HG02571 (cell line): ENCODE measurements around the gene HABP4.

Experiments used
- ATAC-seq: cut with Tn5 transposase; IDR thresholded peaks from one replicate; pipeline ENCODE4 v1.9.1; 2021; ENCODE audit warnings: mild to moderate bottlenecking, moderate library complexity; ENCODE audit not compliant: unreplicated experiment

HABP4 gene

DNA sequence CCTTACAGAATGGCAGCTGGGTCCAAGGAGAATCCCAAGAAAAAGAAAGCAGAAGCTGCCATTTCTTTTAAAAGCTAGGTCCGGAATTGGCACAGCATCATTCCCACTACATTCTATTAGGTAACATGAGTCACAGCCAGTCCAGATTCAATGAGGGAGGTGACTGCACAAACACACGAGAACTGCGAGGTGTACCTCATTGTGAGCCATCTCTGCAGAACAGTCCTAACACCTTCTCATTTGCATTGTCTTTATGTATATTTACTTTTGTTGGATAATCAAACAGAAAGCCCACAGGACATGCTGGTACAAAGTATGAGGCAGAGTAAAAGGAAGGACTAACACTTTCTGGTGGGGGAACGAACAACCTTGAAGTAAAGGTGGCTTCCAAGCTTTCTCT lies 14.6 kb upstream of the HABP4 start:
- ATAC-seq: no peak

DNA sequence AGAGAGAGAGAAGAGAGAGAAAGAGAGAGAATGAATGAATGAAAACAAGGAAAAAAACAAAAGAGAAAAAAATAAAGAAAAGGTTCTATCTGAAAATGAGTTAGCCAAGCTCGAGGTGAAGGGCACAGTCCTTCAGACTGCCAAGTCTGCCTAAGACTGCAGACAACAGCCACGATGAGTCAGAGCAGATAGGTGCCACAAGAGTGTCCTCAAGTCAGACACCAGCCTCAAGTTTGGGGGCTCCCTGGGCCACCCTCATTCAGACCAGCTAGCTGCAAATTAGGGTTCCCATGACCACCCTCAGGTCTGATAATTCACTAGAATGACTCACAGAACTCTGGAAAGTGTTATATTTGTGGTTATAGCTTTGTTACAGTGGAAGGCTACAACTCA lies 13.9 kb upstream of the HABP4 start:
- no peak for ATAC-seq

DNA sequence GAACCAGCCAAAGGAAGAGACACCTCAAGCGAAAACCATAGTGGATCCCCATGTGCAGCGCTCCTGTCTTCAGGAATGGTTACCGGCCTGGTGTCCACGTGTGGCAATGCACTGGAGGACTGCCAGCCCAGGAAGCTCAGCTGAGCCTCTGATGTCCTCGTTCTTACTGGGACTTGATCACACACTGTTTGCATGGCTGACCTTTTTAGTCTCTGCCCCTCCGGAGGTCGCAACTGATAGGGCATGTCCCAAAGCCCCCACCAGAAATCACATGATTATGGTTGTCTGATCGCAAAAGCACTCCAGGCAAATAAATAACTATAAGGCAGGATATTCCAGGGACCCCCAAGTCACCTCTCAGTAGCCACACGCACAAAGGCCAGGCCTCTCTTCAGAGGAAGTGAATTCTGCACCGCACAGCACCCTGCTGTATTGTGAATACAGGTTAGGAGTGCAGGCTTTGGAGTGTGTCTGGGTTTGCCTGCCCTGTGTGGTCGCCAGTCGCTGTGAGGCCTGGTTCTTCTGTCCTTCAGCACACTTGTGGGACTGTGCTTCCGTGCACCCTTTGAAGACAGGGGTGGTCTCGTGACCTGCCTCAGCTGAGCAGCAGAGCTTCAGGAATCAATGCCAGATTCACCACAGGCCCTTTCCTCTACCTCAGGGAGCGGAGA lies 13.4 kb upstream of the HABP4 start:
- no peak for ATAC-seq

DNA sequence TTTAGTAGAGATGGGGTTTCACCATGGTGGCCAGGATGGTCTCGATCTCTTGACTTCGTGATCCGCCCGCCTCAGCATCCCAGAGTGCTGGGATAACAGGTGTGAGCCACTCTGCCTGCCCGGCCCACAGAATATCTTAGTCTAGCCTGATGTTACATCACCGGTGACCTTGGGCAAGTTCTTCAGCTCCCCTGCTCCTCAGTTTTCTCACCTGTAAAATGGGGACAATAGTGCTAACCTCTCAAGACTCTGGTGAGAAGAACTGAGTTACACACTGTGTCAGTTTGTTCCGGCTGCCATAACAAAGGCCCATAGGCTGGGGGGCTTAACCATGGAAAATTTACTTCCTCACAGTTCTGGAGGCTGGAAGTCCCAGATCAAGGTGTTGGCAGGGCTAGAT lies 12.5 kb upstream of the HABP4 start:
- ATAC-seq: no peak

DNA sequence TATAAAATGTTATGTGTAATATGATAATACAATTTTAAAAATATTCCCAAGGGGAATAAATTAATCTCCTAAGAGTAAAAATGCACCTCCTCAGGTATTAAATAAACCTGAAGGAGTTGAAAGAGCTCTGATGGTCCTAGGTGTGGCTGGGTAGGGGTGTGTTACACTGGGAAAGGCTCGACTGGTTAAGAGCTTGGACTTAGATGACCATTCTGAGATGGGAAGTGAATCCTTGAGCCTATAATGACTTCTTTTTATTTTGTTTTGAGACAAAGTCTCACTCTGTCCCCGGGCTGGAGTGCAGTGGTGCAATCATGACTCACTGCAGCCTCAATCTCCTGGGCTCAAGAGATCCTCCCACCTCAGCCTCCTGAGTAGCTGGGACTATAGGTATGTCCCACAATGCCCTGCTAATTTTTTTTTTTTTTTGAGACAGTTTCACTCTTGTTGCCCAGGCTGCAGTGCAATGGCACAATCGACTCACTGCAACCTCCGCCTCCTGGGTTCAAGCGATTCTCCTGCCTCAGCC lies 9.2 kb upstream of the HABP4 start:
- ATAC-seq: no peak

DNA sequence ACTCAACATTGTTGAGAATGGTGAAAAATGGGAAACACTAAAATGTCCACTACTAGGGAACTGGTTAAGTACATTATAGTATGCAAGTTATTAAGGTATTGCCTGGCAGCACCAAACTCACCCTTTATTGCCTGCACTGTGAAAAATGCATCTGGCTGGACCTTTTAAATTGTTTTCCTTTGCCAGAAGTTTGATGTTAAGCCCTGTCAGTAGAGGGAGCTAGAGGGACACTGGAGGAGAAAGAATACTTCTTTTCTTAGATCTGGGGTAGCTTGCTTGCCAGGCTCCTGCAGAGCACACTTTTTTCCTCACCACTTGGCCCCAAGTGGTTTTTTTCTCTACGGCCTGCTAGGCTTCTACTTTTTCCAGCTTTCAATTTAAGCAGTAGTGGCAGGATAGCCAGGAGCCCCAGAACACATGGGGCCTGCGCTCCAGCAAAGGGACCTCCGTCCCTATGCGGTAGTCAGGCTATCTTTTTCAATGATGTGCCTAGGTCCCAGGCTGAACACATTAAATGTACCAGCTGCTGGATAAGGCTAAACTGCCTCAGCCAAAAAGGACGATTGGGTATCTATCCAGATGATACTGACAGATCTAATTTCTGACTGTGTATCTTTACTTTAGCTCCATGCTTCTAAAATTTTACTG lies 8.0 kb upstream of the HABP4 start:
- ATAC-seq: no peak

DNA sequence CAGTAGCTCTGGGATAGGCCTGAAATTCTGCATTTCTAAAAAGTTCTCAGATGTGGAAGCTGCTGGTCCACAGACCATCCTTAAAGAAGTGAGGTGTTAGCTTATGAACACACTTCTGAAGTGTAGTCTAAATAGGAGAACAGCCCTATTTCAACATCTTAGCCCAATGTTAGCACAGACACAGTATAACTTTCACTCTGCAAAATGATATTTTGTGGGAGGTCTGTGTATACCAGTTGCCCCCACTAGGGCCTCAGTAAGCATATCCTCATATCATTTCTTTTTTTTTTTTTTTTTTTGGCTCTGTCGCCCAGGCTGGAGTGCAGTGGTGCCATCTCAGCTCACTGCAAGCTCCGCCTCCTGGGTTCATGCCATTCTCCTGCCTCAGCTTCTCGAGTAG lies 7.5 kb upstream of the HABP4 start:
- ATAC-seq: no peak

DNA sequence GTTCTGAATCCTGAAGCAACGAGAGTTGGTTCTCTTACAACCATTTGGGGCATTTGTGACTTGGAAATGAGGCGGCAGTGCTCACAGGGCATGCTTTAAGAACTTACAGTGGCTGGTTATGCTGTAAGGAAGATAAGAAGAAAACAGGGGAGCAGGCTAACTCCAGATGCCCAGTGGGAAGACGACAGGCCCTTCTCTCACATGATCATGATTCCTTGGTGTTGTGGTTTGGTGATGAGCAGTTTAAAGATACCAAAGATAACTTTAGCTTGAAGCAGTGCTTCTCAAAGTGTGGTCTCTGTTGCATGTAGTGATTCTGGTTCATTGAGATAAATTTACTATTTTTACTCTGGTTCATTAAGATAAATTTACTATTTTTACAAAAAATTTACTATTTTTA lies 2.6 kb upstream of the HABP4 start:
- no peak for ATAC-seq

DNA sequence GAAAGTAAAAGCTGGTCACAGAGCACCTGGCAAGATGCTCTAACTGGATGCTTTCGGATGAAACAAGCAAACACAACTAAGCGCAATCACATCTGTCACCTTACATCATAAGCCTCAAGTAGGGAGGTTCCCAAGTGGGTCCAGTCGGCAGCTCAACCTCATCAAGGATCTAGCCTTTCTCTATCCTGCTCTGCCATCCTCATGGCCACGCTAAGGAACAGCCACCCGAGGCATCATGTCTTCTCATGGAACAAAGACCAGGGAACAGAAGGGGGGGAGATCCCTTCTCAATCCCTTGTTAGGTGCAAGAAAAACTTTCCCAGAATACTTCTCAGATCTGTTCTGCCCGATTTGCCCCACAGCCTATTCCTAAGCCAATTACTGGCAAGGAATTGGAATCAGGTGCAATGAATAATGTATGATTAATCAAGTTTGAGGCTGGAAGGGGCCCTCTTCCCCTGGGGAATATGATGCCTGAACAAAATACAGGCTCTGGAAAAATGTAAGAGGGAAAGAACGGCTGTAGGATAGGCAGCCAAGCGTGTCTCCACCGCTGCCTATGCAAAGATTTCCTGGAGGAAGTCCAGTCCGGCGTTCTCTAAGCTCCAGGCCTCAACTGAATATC lies 1.3 kb upstream of the HABP4 start:
- no peak for ATAC-seq

DNA sequence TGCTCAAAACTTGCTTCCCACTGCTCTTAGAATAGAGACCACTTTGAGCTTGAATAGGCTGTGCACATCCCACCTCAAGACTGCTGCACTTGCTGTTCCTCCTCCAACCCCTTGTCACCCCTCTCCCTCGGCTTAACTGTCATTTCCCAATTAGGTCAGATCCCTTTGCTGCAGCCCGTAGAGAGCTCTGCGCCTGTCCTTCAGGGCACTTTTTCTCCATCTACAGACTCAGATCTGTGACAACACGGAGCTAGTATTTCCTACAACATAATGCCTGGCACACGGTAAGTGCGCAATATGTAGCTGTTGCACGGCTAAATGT lies 485 bp upstream of the HABP4 start:
- ATAC-seq: peak; percentile 20

DNA sequence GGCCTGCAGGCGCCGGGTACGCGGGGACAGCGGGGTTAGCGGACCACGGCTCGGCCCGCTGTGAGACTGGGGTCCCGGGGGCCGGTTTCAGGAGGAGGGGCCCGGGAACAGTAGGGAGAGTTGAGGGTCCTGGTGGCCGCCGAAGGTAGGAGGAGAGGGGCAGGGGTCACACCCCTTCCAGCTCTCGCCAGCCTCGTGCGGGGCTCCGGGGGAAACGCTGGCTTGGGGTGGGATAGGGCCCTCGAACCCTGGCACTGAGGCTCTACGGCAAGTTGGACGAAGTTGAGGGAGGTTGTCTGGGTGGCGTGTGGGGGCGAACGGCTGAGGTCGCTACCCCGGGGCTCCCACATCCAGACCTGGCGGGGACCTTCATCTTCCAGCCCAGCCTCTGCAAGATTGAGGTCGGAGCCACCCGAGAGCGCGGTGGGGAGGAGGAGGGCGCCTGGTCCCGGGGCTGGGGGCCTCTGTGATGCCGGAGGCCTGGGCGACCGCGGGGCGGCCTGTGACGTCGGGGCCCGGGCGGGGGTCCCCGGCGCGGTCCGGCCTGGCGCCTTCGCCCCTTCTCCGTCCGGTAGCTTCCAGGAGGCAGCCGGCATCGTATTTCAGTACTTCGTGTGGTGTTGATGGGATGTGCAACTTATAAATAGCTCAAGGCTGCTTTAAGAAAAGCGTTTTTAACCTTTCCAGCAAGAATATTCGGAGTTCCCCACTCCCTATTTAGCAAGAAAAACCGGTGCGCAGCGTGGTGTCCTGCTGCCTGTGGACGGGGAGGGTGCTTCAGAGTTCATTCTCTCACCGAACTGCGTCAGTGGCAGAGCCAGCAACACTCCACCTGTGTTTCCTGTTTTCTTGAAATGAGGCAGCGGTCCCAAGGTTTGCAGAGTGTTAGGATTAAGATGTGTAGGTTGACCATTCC lies 902 bp downstream of the HABP4 start:
- ATAC-seq: peak; percentile 2

DNA sequence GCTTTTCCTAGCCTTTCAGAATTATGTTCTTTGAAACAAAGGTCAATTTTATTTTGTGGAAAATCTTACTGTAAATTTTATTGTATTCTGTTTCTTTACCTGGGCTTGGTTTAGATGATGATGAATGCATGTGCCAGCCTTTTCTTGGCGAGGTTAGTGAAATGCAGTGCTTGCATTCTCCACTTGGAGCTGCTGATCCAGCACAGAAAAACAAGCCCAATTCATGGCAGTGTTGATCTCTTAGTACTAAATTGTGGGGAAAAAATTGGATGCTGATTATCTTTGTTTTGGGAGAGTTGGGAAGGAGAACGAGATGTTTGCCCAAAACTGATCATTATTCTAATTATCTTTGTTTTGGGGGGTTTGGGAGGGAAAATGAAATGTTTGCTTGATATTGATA lies 3.7 kb downstream of the HABP4 start:
- ATAC-seq: no peak

DNA sequence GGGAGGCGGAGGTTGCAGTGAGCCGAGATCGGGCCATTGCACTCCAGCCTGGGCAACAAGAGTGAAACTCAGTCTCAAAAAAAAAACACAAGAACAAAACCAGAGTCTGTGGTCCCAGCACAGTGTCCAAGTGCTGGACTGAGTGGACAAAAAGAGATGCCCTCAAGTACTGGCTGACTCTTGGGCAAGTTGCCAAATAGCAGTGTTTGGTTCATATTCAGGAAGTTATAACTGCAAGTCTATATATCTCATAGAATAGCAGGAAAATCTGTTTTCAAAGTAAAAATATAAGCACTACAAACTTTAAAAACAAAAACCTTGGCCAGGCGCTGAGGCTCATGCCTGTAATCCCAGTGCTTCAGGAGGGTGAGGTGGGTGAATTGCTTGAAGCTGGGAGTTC lies 7.3 kb downstream of the HABP4 start:
- no peak for ATAC-seq

DNA sequence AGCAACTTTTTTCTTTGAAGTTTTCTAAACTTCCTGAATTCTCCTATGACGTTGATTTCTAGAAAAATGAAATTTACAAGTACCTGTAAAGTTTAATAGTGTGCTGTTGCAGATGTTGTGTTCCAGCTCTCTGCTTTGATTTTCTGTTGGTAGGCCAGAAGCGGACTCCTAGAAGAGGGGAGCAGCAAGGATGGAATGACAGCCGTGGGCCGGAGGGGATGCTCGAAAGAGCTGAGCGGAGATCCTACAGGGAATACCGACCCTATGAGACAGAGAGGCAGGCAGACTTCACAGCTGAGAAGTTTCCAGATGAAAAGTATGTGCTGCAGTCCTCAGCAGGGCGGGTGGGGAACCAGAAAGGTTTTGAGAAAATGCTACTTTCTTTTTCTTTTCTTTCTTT lies 8.3 kb downstream of the HABP4 start:
- no peak for ATAC-seq

DNA sequence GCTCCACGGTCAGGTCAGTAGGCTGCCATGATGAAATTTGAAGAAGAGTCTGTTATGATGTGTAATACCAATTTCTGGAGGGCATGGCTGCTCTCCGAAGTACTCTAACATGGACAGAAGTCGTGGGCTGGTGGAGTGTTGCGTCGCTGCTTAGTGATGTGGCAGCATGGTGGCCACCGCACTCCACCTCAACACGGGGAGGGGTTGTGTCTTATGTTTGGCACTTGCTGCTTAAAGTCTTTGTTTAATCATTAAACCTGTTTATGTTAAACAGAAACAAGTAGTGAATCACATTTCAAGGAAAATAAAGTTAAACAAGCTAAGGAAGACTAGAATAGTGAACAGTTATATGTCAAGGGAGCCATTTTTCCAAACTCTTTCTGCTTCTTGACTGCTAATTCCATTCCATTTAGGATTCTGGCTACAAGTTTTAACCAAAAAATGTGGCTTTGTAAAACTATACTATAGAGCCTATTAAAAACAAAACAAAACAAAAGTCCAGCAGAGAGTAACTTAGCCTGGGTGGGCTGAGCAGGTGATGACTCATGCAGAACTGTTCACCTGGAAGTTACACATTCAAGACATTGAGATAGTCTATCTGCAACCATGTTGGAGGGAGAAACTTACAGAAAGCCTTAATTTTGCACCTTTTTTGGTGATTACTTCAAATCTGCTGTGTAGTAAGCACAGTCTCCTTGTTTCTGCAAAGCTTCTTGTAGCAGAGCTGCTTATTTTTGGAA lies 9.5 kb downstream of the HABP4 start:
- no peak for ATAC-seq

DNA sequence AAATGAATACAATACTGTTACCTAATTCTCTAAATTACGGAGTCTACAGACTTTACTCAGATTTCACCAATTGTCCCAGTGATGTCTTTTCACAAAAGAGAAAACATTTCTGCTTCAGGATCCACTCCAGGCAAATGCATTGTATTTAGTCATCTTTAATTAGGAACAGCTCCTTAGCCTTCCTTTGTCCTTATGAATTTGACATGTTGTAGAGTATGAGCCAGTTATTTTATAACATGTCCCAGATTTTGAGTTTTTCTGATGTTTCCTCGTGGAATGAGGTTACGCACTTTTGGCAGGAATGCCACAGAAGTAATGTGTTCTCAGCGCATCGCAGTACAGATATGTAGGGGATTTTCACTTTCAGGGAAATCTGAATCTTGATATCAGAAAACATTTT lies 10.5 kb downstream of the HABP4 start:
- ATAC-seq: no peak

DNA sequence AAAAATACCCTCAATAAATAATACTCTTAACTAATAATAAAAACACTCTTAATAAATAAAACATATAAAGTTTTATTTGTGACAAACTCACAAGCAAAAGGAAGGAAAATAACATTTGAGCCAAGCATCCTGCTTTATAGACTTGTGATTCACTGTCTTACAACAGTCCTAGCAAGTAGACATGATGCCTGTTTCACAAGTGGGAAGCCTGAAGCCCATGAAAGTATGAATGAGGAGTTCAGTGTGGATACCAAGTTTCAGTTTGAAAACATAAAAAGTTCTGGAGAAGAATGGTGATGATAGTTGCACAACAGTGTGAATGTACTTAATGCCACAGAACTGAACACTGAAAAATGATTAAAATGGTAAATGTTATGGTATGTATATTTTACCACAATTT lies 10.9 kb downstream of the HABP4 start:
- no peak for ATAC-seq

DNA sequence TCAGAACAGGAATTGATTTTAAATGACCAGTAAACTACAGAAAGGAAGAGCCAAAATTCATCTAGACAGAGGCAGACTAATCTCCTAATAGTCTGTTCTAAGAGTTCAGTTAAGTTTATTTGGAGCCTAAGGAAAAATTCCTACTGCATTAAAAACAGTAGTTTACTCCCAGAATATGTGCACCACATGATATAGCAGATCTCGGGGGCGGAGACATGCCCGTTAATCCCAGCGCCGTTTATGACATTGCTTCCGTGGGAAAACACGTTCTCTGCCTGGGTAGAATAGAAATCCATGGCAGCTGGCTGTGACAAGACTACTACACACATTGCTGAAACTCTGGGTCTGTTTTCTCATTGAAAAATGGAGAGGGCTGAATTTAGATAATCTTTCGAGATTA lies 11.4 kb downstream of the HABP4 start:
- ATAC-seq: no peak

DNA sequence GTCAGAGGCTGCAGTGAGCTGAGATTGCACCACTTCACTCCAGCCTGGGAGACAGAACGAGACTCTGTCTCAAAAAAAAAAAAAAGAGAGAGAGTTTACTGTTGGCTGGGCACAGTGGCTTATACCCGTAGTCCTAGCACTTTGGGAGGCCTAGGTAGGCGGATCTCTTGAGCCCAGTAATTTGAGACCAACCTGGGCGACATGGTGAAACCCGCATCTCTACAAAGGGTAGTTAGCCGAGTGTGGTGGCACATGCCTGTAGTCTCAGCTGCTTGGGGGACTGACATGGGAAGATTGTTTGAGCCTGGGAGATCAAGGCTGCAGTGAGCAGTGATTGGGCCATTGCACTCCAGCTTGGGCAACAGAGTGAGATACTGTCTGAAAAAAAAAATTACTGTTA lies 12.6 kb downstream of the HABP4 start:
- ATAC-seq: no peak

DNA sequence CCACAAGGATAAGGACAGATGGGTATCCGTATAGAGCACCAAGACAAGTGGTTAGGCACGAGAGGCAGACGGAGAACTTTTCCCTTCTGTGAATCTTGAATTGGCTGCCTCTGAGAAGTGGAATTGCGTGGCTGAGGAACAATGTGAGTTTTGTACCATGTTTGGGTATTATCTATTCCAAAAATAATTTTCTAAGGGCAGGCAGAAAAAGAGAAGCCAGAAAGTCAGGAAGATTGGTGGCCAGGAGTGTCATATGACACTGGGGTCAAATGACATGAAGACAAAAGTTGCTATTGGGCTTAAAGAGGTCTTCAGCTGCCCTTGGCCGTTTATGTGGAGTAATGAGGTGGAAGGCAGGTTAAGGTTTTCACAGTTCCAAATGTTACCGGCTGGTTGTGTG lies 14.5 kb downstream of the HABP4 start:
- no peak for ATAC-seq

DNA sequence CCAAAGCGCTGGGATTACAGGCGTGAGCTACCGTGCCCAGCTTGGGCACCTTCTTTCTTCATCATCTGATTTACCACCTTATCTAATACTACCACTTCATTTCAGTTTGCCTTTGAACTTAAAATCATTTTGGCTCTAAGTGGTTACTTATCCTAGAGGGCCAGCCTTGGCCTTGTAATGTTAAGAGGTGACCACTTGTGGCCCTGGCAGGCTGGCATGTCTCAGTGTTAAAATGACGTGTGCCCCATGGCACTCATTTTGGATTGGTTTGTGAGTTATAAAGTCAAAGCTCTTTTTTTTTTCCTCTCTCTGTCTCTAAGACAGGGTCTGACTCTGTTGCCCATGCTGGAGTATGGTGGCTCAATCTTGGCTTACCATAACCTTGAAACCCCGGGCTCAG lies 17.8 kb downstream of the HABP4 start:
- ATAC-seq: no peak
